B cell (primary cell): Measurements from ENCODE around the gene ERAP2. TPM values are rescaled to one million over a fixed set of nuclear protein-coding genes. Genes with fewer than 3 reads are reported as not detected.

ENCODE experiments used
- ATAC-seq: fragments of 200-7000 bp; cut with Tn5 transposase; one replicate; pipeline ENCODE4 v1.10.0; 2021; ENCODE audit warnings: low read depth, mild to moderate bottlenecking, moderate number of reproducible peaks, moderate library complexity
- CTCF ChIA-PET: fragments of 350-600 bp; sonication (Branson Sonifier 250); formaldehyde crosslinking; loops from one replicate; lab custom pipeline; 2021; ENCODE audit warnings: antibody characterized with exemption, inconsistent platforms; lab: Charles Lee
- POLR2A ChIA-PET: fragments of 350-600 bp; sonication (Branson Sonifier 250); formaldehyde crosslinking; loops from one replicate; lab custom pipeline; 2021; ENCODE audit warnings: antibody characterized with exemption; lab: Charles Lee
- DNase-seq: peaks from one replicate; pipeline ENCODE4 v3.0.0; 2013
- H2AFZ ChIP-seq: 2 replicates; pipeline ENCODE4 v1.6.1; 2012; ENCODE audit warnings: mild to moderate bottlenecking, low read depth, low read length; ENCODE audit not compliant: insufficient read depth, poor library complexity, severe bottlenecking
- H3K27ac ChIP-seq, 2 donors: 1 replicate in 1 of 2; 2 replicates in 1 of 2; pipeline ENCODE4 v1.5.1; 2012 to 2013; ENCODE audit warnings: low read length in 2 of 2, mild to moderate bottlenecking in 2 of 2, moderate library complexity in 1 of 2
- H3K27me3 ChIP-seq, 4 experiments: fragments of 200-600 bp in 1 of 4; sonication (generic) in 1 of 4; replicated peaks in 1 of 4; 1 replicate in 2 of 4; 2 replicates in 2 of 4; pipeline versions ENCODE4 v1.6.1 to v1.7.0; 2013 to 2016; ENCODE audit warnings: low read length in 3 of 4, mild to moderate bottlenecking in 2 of 4, mixed read lengths in 1 of 4, moderate library complexity in 1 of 4; ENCODE audit not compliant: insufficient read depth in 4 of 4, control insufficient read depth in 3 of 4; ENCODE audit errors: control extremely low read depth in 1 of 4
- H3K36me3 ChIP-seq, 2 experiments: replicated peaks in 1 of 2; 1 replicate in 1 of 2; 2 replicates in 1 of 2; pipeline versions ENCODE4 v1.6.1 to v1.7.1; 2013; ENCODE audit warnings: low read length in 1 of 2; ENCODE audit not compliant: insufficient read depth in 2 of 2, control insufficient read depth in 1 of 2; ENCODE audit errors: control extremely low read depth in 1 of 2, extremely low read depth in 1 of 2
- H3K4me1 ChIP-seq, 2 donors: fragments of 200-600 bp in 1 of 2; sonication (generic) in 1 of 2; 1 replicate in 1 of 2; 2 replicates in 1 of 2; pipeline versions ENCODE4 v1.5.1 to v1.6.1; 2013 to 2017; ENCODE audit warnings: low read length in 2 of 2; ENCODE audit not compliant: control insufficient read depth in 2 of 2, insufficient read depth in 2 of 2
- H3K4me2 ChIP-seq: replicated peaks from 2 replicates; pipeline ENCODE3; 2012; ENCODE audit warnings: mild to moderate bottlenecking, low read depth, low read length; ENCODE audit not compliant: poor library complexity, severe bottlenecking
- H3K4me3 ChIP-seq, 5 experiments: fragments of 200-600 bp in 1 of 5; sonication (generic) in 1 of 5; 1 replicate in 3 of 5; 2 replicates in 2 of 5; pipeline versions ENCODE4 v1.5.1 to v1.7.0; 2011 to 2016; ENCODE audit warnings: low read length in 4 of 5, mild to moderate bottlenecking in 4 of 5, low read depth in 2 of 5, control low read depth in 1 of 5, moderate library complexity in 1 of 5; ENCODE audit not compliant: insufficient read depth in 1 of 5; ENCODE audit errors: control extremely low read depth in 1 of 5, extremely low read depth in 1 of 5
- H3K79me2 ChIP-seq: fragments of 200-600 bp; sonication (generic); one replicate; pipeline ENCODE4 v1.6.0; 2016; ENCODE audit warnings: low read length; ENCODE audit not compliant: control insufficient read depth, insufficient read depth
- H3K9ac ChIP-seq: fragments of 200-600 bp; sonication (generic); 2 replicates; pipeline ENCODE4 v1.6.1; 2017; ENCODE audit warnings: mild to moderate bottlenecking, low read length, moderate library complexity
- H3K9me3 ChIP-seq, 3 donors: one replicate each; pipeline versions ENCODE4 v1.6.1 to v1.7.1; 2013; ENCODE audit warnings: low read length in 2 of 3; ENCODE audit not compliant: control insufficient read depth in 2 of 3, insufficient read depth in 1 of 3; ENCODE audit errors: control extremely low read depth in 1 of 3
- H4K20me1 ChIP-seq: 2 replicates; pipeline ENCODE4 v1.6.0; 2012; ENCODE audit warnings: mild to moderate bottlenecking, low read length; ENCODE audit not compliant: insufficient read depth, control insufficient read depth, poor library complexity, severe bottlenecking
- H3K27ac Mint-ChIP-seq: one replicate; pipeline ENCODE4 v1.8.0; 2021; ENCODE audit warnings: mixed read lengths
- H3K27me3 Mint-ChIP-seq: one replicate; pipeline ENCODE4 v1.8.0; 2021; ENCODE audit warnings: mixed read lengths
- H3K4me1 Mint-ChIP-seq: one replicate; pipeline ENCODE4 v1.8.0; 2021; ENCODE audit warnings: mixed read lengths
- H3K4me3 Mint-ChIP-seq: one replicate; pipeline ENCODE4 v1.8.0; 2021; ENCODE audit warnings: mixed read lengths
- H3K9me3 Mint-ChIP-seq: one replicate; pipeline ENCODE4 v1.8.0; 2022; ENCODE audit warnings: mixed read lengths; ENCODE audit not compliant: insufficient read depth
- CTCF ChIP-seq: fragments of 200-600 bp; IDR thresholded peaks from one replicate; pipeline ENCODE4 v1.8.0; 2022; ENCODE audit warnings: antibody characterized with exemption, mild to moderate bottlenecking
- EZH2 ChIP-seq: IDR thresholded peaks from 2 replicates; pipeline ENCODE4 v1.6.1; 2012; ENCODE audit warnings: borderline replicate concordance, low read depth, mild to moderate bottlenecking, moderate library complexity, low read length; ENCODE audit not compliant: insufficient read depth, poor library complexity, severe bottlenecking
- WGBS: methylation state at CpG from one replicate; pipeline ENCODE4 v1.1.5; 2013; ENCODE audit warnings: missing lambda C conversion rate; ENCODE audit not compliant: insufficient coverage; 5-methylcytosine and 5-hydroxymethylcytosine counted together
- intact Hi-C: fragments of 100-400 bp; cut with micrococcal nuclease; formaldehyde crosslinking; loops from one replicate; pipeline ENCODE4 v1.10.0; 2022
- polyA plus RNA-seq: library from polyadenylated mRNA; depleted of rRNA; stranded (reverse); fragments of >200 nt; gene quantifications from 2 replicates; pipeline ENCODE4 v1.2.3, GENCODE V29; 2012
- total RNA-seq, 2 donors: library from RNA; stranded (reverse); fragments of 120-200 nt in 1 of 2; gene quantifications; 1 replicate in 1 of 2; 2 replicates in 1 of 2; pipeline versions ENCODE4 v1.2.3 to v1.2.4, GENCODE V29; 2013 to 2022

The ERAP2 gene
- total and polyA plus RNA-seq, 2 donors (not counting 1 experiment from before 2014, with no cell fraction given) = 18.5 to 74.2 TPM

DNA sequence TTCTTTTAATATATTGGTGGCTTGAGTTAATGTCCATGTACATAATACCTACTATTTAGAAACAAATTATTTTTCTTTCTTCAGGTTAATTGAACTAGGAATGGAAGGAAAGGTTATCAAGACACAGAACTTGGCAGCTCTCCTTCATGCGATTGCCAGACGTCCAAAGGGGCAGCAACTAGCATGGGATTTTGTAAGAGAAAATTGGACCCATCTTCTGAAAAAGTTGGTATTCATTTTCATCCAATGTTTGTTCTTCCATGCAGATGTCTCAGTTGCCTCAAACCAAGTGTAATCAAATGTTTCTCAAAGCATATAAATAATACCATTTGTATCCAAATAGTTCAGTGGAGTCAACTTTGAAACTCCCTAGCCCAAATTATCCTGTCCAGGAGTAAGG lies 36.9 kb downstream of the ERAP2 start:
- Histone ChIP-seq H3K4me3 (no peak overlapping the region), H3K4me2 (no peak overlapping the region), H3K9me3 (no peaks in the 10 kb centered on the region), H3K79me2 (peaks cover 12% of the 10 kb centered on the region), H3K4me1 (no peaks in the 10 kb centered on the region), H2AFZ (no peak overlapping the region), H3K27me3 (no peaks in the 10 kb centered on the region), H4K20me1 (no peaks in the 10 kb centered on the region), H3K9ac (no peak overlapping the region), H3K36me3 (peaks cover 11 to 73% of the 10 kb centered on the region in 2 experiments), H3K27ac (peak overlapping the region in 1 of 2 donors; percentile 42)
- intact Hi-C loops = no loop called here
- no peak for ATAC-seq
- no peak for DNase-seq
- CTCF ChIA-PET = interaction anchor here (1.3 kb wide), 1 partner anchor 17 kb away, joined by 3 read pairs; no protein-coding TSS in a partner anchor
- H3K4me3 Mint-ChIP-seq = no peak overlapping the region
- peak overlapping the region; percentile 16 for H3K27ac Mint-ChIP-seq
- POLR2A ChIA-PET = no interaction called here
- no peaks in the 10 kb centered on the region for H3K9me3 Mint-ChIP-seq
- WGBS = no CpG with 5 or more reads among the region's 2 CpGs
- TF ChIP-seq CTCF (no peak), EZH2 (no peak)
- no peaks in the 10 kb centered on the region for H3K27me3 Mint-ChIP-seq
- H3K4me1 Mint-ChIP-seq = peaks cover 6% of the 10 kb centered on the region

GRCh38 chr5:96919754-96920197 lies 43.5 kb downstream of the ERAP2 start:
- no peaks in the 10 kb centered on the region for H3K27me3 Mint-ChIP-seq
- H3K4me1 Mint-ChIP-seq = peaks cover 27% of the 10 kb centered on the region
- Histone ChIP-seq H3K4me1 (peaks cover 6 to 17% of the 10 kb centered on the region in 2 donors), H3K27ac (peak overlapping the region in 1 of 2 donors; percentile 63), H3K36me3 (peaks cover 8 to 27% of the 10 kb centered on the region in 2 experiments), H3K9ac (no peak overlapping the region), H2AFZ (no peak overlapping the region), H3K79me2 (peaks cover 16% of the 10 kb centered on the region), H4K20me1 (no peaks in the 10 kb centered on the region), H3K4me2 (no peak overlapping the region), H3K9me3 (no peaks in the 10 kb centered on the region), H3K4me3 (no peak overlapping the region), H3K27me3 (no peaks in the 10 kb centered on the region)
- CTCF ChIA-PET = no interaction called here
- H3K27ac Mint-ChIP-seq = no peak overlapping the region
- TF ChIP-seq CTCF (no peak), EZH2 (no peak)
- no peak for DNase-seq
- no peak for ATAC-seq
- intact Hi-C loops = no loop called here
- WGBS = 70% methylated on average over 1 of the region's 4 CpGs
- no peaks in the 10 kb centered on the region for H3K9me3 Mint-ChIP-seq
- POLR2A ChIA-PET = interaction anchor here (0.6 kb wide), 1 partner anchor 227 kb away, joined by 9 read pairs; no protein-coding TSS in a partner anchor
- H3K4me3 Mint-ChIP-seq = no peak overlapping the region
